Nucleus accumbens (tissue), 56 donors: ENCODE results near the gene POLDIP3.

Source experiments
- DNase-seq, 56 donors: peaks; one replicate each; lab custom pipeline; 2025; lab: John Stamatoyannopoulos, UW

POLDIP3 gene

GRCh38 chr22:42614312-42615091 lies at the start of gene POLDIP3:
POLDIP3 (minus strand) TSS chr22:42614883; CDS start chr22:42614857, 26 bp downstream.
- peak; percentile 57 to 99 (median 97) for DNase-seq

GRCh38 chr22:42661985-42662831 lies 47.5 kb upstream of the POLDIP3 start:
- DNase-seq = peak in 46 of 56 donors; percentile 17 to 88 (median 44)

GRCh38 chr22:42656578-42656977 lies 41.9 kb upstream of the POLDIP3 start:
- DNase-seq = no peak

- peak in 1 of 56 donors; percentile 20 for DNase-seq
These were observed 41.0 kb upstream of the POLDIP3 start for GRCh38 chr22:42655693-42656092.

- no peak for DNase-seq
These were observed 39.9 kb upstream of the POLDIP3 start for GRCh38 chr22:42654436-42655073.

- no peak for DNase-seq
These were observed 39.3 kb upstream of the POLDIP3 start for GRCh38 chr22:42653999-42654398.

GRCh38 chr22:42651134-42651533 lies 36.5 kb upstream of the POLDIP3 start:
- no peak for DNase-seq

- peak in 55 of 56 donors; percentile 36 to 88 (median 72) for DNase-seq
These were observed 34.8 kb upstream of the POLDIP3 start, which contains the start of gene CYB5R3 for GRCh38 chr22:42649246-42650099. CYB5R3 (minus strand) TSS chr22:42649392; CDS start chr22:42649315, 77 bp downstream.

- peak in 32 of 56 donors; percentile 23 to 68 (median 43) for DNase-seq
These were observed 33.9 kb upstream of the POLDIP3 start for GRCh38 chr22:42648368-42649245.

- no peak for DNase-seq
These were observed 33.3 kb upstream of the POLDIP3 start for GRCh38 chr22:42648017-42648367.

GRCh38 chr22:42646569-42647525 lies 32.2 kb upstream of the POLDIP3 start:
- peak in 1 of 56 donors; percentile 11 for DNase-seq

GRCh38 chr22:42645938-42646568 lies 31.4 kb upstream of the POLDIP3 start:
- no peak for DNase-seq

GRCh38 chr22:42645341-42645937 lies 30.8 kb upstream of the POLDIP3 start:
- DNase-seq = peak in 2 of 56 donors; percentile 22 to 44

- peak in 10 of 56 donors; percentile 13 to 44 (median 26) for DNase-seq
These were observed 30.0 kb upstream of the POLDIP3 start for GRCh38 chr22:42644422-42645340.

- no peak for DNase-seq
These were observed 29.1 kb upstream of the POLDIP3 start for GRCh38 chr22:42643634-42644421.
